Suppressor macrophage treated with lipopolysaccharide for 4 hours (primary cell): ENCODE results near the gene LFNG.

Source experiments
- DNase-seq: peaks from one replicate; pipeline ENCODE4 v3.0.0-alpha.2; 2020

The LFNG gene

GRCh38 chr7:2575046-2575732, 55.6 kb downstream of the LFNG start:
- DNase-seq: no peak

GRCh38 chr7:2575733-2576340, 56.3 kb downstream of the LFNG start:
- no peak for DNase-seq

- DNase-seq: no peak
These were observed 57.3 kb downstream of the LFNG start for GRCh38 chr7:2576742-2577491.
